Fibroblast of skin of right biceps (primary cell): ENCODE results near the gene EPC2.
"Not testable (repeated sequence)": the region's sequence is repeated elsewhere in the genome, so short reads cannot be mapped to it uniquely, and the experiment has no call there.

ENCODE experiments used
- DNase-seq: peaks from one replicate; pipeline ENCODE4 v3.0.0-alpha.2; 2013

The EPC2 gene

GRCh38 chr2:148642891-148643416 lies 1.6 kb upstream of the EPC2 start:
- DNase-seq, result peak; percentile 12

GRCh38 chr2:148643421-148643820 lies 1.1 kb upstream of the EPC2 start:
- DNase-seq, result no peak

DNA sequence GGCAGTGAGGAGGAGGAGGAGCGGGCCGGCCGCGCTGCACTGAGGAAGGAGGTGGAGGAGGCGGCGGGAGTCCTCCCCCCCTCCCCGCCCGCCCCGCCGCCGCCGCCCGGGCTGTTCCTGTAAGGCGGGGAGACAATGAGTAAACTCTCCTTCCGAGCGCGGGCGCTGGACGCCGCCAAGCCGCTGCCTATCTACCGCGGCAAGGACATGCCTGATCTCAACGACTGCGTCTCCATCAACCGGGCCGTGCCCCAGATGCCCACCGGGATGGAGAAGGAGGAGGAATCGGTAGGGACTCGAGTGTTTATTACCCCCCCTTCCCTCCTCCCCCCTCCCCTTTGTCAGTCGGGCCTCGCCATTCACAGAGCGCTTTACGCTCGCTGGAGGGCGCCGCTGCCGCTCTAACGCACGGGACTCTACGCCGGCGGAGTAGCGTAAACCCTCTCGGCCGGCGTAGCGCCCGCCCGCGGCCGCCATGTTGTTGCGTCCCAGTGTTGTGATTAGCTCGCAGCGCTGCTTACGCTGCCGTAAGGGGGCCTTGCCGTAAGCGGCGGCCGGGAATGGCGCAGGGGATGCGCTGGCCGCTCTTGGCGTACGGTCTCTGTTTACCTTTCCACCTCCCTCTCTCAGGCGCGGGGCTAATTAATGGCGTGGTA lies 460 bp downstream of the EPC2 start:
- peak; percentile 90 for DNase-seq

DNA sequence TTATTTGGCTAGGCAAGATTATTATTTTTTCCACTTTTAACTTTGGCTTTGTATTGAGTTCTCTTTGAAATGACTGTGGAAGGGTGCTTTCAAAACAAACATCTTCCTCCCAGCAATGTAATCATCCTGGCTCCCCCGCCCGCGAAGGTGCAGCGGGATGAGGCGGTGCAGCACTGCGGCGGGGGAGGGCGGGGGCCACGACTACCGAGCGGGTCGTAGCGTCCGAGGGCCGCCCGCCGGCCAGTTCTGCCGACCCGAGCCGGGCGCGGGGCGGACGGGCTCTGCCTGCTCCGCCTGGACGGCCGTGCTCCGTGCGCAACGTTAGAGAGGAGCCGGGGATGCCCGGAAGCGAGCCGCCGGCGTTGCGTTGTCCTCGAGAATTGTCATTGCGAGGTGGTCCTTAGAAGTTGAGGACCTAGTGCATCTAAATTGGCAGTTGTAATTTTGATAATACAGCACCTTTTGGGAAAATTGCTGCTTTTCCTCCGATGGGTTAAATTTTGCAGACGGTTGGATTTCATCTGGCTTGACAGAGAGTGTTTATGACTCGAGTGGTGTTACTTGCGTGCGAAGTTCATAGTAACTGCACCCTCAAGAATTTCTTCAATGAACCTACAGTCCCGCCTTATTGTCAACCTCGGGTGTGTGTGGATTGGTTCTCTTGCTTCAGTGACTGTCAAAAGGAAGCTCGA lies 1.1 kb downstream of the EPC2 start:
- DNase-seq, result peak; percentile 86

- no peak for DNase-seq
Measured at GRCh38 chr2:148646231-148646559, 1.6 kb downstream of the EPC2 start.

- not testable (repeated sequence) for DNase-seq
Measured at GRCh38 chr2:148647711-148648110, 3.2 kb downstream of the EPC2 start.

DNA sequence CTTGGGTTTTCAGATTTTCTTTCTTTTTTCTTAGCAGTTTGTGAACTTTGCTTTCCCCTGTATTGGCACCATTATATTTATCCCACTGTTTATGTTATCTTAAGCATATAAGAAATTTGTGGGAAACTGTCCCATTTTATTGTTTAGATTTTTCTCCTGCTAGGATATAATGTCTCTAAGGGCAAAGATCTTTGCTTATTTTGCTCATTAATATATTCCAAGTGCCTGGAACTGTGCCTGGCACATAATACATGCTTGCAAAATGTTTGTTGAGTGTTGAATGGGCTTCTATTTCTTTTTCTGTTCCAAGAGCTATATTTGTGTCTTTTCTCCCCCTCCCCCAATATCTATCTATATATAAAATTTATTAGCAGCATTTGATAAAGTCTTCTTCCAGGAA lies 5.4 kb downstream of the EPC2 start:
- DNase-seq, result no peak

GRCh38 chr2:148650881-148651280 lies 6.3 kb downstream of the EPC2 start:
- no peak for DNase-seq

DNA sequence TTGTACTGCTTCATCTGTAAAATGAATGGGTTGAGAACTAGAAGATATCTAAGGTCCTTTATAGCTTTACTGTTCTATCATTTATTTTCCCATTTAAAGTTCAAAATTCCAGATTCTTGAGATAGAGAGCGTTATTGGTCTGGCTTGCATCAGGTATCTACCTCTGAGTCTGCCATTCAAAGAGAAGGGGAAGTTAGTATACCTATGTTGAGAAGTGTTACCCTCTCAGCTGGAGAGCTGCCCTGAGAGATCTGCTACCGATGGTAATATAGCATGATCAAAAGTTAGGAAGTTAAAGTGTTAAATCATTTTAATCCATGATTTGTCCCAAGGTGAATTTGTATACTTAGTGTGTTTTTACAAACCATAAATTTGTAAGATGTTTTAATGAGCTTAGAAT lies 7.4 kb downstream of the EPC2 start:
- DNase-seq, result no peak

DNA sequence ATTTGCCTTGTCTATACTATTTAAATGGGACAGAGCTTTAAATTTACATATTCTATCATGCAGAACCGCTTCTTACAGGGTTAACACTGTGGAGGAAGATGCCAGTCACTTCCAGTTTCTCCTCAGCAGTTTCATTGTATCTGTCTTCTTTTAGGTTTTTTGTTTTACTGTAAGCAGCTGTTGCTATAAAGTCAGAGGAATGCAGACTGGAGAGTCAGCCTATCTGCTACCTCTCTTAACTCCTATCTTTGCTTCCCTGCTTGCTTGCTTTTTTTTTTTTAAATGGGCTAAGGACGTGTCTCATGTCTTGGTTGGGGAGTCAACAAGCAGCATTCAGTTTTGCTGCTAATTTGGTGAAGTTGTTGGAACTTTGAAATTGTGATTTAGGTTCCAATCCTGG lies 8.9 kb downstream of the EPC2 start:
- no peak for DNase-seq

GRCh38 chr2:148654435-148654834 lies 9.9 kb downstream of the EPC2 start:
- DNase-seq, result no peak

DNA sequence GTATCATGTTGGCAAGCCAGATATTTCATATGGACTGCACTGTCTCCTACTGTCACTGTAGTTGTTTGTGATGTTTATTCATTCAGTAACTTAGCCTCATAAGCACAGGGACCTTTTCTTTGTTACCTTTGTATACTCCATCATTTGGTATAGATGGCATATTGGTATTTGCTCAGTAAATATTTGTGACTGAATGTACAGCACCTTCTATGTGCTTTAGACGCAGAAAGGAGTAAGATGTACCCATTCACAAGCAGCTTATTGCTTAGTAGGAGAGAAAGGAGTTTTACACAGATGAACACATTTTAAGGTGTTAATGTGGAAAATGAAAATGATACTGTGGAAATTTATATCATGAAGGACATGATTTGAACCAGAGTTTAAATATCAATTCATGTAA lies 12.0 kb downstream of the EPC2 start:
- no peak for DNase-seq

- peak; percentile 60 for DNase-seq
Measured at GRCh38 chr2:148658807-148659722, 14.5 kb downstream of the EPC2 start.

DNA sequence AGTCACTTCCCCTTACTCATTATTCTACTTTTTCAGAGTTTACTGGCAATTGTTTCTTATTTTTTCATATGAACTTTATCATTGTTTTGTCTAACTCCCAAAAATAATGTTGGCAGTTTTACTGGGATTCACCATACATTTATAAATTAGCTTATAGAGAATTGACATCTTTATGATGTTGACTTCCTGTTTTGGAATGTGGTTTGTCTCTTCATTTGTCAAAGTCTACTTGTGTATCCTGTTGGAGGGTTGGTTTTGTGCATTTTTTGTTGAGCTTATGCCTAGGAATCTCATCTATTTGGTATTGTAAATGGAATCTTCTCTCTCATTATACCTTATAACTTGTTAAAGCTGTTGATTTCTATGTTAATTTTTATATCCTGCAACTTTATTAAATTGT lies 16.4 kb downstream of the EPC2 start:
- DNase-seq, result peak; percentile 60

DNA sequence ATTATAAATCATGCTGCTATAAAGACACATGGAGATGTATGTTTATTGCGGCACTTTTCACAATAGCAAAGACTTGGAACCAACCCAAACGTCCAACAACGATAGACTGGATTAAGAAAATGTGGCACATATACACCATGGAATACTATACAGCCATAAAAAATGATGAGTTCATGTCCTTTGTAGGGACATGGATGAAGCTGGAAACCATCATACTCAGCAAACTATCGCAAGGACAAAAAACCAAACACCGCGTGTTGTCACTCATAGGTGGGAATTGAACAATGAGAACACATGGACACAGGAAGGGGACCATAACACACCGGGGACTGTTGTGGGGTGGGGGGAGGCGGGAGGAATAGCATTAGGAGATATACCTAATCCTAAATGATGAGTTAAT lies 17.8 kb downstream of the EPC2 start:
- not testable (repeated sequence) for DNase-seq

DNA sequence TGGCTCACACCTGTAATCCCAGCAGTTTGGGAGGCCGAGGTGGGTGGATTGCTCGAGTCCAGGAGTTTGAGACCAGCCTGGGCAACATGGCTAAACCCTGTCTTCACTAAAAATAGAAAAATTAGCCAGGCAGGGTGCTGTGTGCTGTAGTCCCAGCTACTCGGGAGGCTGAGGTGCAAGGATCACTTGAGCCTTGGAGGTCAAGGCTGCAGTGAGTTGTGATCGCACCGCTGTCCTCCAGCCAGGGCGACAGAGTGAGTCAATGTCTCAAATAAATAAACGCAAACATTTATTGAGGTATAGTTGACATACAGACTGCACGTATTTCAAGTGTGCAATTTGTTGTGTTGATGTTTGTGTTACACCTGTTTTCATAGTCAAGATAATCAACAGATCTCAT lies 19.7 kb downstream of the EPC2 start:
- DNase-seq, result no peak

GRCh38 chr2:148666555-148666954 lies 22.0 kb downstream of the EPC2 start:
- DNase-seq, result no peak

GRCh38 chr2:148667113-148667836 lies 22.7 kb downstream of the EPC2 start:
- DNase-seq, result no peak

GRCh38 chr2:148670773-148671172 lies 26.2 kb downstream of the EPC2 start:
- DNase-seq, result peak; percentile 36

- DNase-seq, result peak; percentile 18
Measured at GRCh38 chr2:148674063-148675020, 29.8 kb downstream of the EPC2 start.

DNA sequence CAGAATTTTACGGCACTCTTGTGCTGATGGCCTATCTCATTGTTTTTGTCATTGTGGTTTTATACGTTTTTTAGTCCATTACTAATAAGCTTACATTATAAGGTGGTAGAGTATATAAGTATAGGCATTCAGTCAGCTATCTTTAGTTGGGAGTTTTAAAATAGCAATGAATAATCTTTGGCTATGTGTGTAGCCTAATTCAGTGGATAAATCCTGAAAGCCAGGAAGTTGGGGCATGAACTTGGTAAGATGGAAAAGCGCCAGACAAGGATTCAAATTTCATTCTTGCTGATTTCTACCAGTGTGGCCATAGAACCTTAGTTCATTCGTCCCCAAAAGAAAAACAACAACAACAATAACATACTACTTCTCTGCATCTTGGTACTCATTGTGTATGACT lies 31.2 kb downstream of the EPC2 start:
- DNase-seq, result peak; percentile 21
